Activated CD8-positive, alpha-beta memory T cell treated with anti-CD3 and anti-CD28 coated beads, Interleukin-2, amount 10 ng/mL, durations not matched to agents 7 days and 5 days (primary cell): Measurements from ENCODE around the gene PYDC1. TPM values are rescaled to one million over a fixed set of nuclear protein-coding genes. Genes with fewer than 3 reads are reported as not detected.
"Not testable (repeated sequence)": the region's sequence is repeated elsewhere in the genome, so short reads cannot be mapped to it uniquely, and the experiment has no call there.

Experiments used
- ATAC-seq: fragments of 150-1000 bp; cut with Tn5 transposase; one replicate; pipeline ENCODE4 v1.10.0; 2021; ENCODE audit warnings: moderate library complexity
- CTCF ChIA-PET: fragments of 350-600 bp; sonication (Branson Sonifier 250); formaldehyde crosslinking; loops from one replicate; lab custom pipeline; 2021; ENCODE audit warnings: antibody characterized with exemption; lab: Charles Lee
- DNase-seq: peaks from one replicate; pipeline ENCODE4 v3.0.0-alpha.2; 2020
- H3K27ac Mint-ChIP-seq: one replicate; pipeline ENCODE4 v1.8.0; 2021; ENCODE audit warnings: mild to moderate bottlenecking, mixed read lengths
- H3K27me3 Mint-ChIP-seq: one replicate; pipeline ENCODE4 v1.8.0; 2021; ENCODE audit warnings: mixed read lengths
- H3K36me3 Mint-ChIP-seq: one replicate; pipeline ENCODE4 v1.8.0; 2021; ENCODE audit warnings: mild to moderate bottlenecking, mixed read lengths
- H3K4me1 Mint-ChIP-seq: one replicate; pipeline ENCODE4 v1.8.0; 2021; ENCODE audit warnings: mixed read lengths
- H3K4me3 Mint-ChIP-seq: one replicate; pipeline ENCODE4 v1.8.0; 2021; ENCODE audit warnings: mild to moderate bottlenecking, moderate library complexity, mixed read lengths
- H3K9me3 Mint-ChIP-seq: one replicate; pipeline ENCODE4 v1.8.0; 2022; ENCODE audit warnings: low read depth, mixed read lengths
- total RNA-seq, 2 experiments: library from RNA; stranded (reverse); gene quantifications; one replicate each; pipeline ENCODE4 v1.2.3, GENCODE V29; 2021

PYDC1 gene
- total RNA-seq, 2 experiments from 2014 or later: not detected

GRCh38 chr16:31215287-31216162 is 1.4 kb downstream of the PYDC1 start:
- CTCF ChIA-PET: interaction anchor here (0.7 to 3.0 kb wide), 9 partner anchors 8 to 275 kb away, joined by 3 to 19 read pairs (median 5); partner anchors contain the start of genes PYCARD and ZNF843
- ATAC-seq: peak; percentile 53
- H3K9me3 Mint-ChIP-seq: no peaks in the 10 kb centered on the region
- DNase-seq: no peak
- peaks cover 55% of the 10 kb centered on the region for H3K27me3 Mint-ChIP-seq
- peaks cover 2% of the 10 kb centered on the region for H3K36me3 Mint-ChIP-seq
- no peak overlapping the region for H3K27ac Mint-ChIP-seq
- H3K4me1 Mint-ChIP-seq: peaks cover 30% of the 10 kb centered on the region
- H3K4me3 Mint-ChIP-seq: peak overlapping the region; percentile 28

GRCh38 chr16:31214708-31215286 is 2.1 kb downstream of the PYDC1 start:
- H3K27me3 Mint-ChIP-seq: peaks cover 55% of the 10 kb centered on the region
- no peak overlapping the region for H3K27ac Mint-ChIP-seq
- no peaks in the 10 kb centered on the region for H3K9me3 Mint-ChIP-seq
- H3K4me3 Mint-ChIP-seq: peak overlapping the region; percentile 28
- CTCF ChIA-PET: interaction anchor here (0.7 to 3.0 kb wide), 2 partner anchors 13 to 274 kb away, joined by 3 to 19 read pairs; partner anchors contain the start of gene PYCARD
- H3K36me3 Mint-ChIP-seq: peaks cover 2% of the 10 kb centered on the region
- peaks cover 33% of the 10 kb centered on the region for H3K4me1 Mint-ChIP-seq
- no peak for ATAC-seq
- DNase-seq: no peak

- CTCF ChIA-PET: interaction anchor here (0.8 kb wide), 1 partner anchor 11 kb away, joined by 3 read pairs; no protein-coding TSS in a partner anchor
- Mint-ChIP-seq H3K36me3 (peaks cover 2% of the 10 kb centered on the region), H3K27ac (no peak within 1 kb of the TSS), H3K27me3 (peaks cover 53% of the 10 kb centered on the region), H3K4me1 (peaks cover 33% of the 10 kb centered on the region), H3K4me3 (peak within 1 kb of the TSS; percentile 28), H3K9me3 (no peaks in the 10 kb centered on the region)
- no peak for ATAC-seq
- DNase-seq: no peak
Observed at GRCh38 chr16:31213877-31214707, 2.8 kb downstream of the PYDC1 start, which contains the start of gene TRIM72. Gene TRIM72 (plus strand): TSS chr16:31214119. CDS start chr16:31214739, 620 bp downstream.

GRCh38 chr16:31213342-31213741 is 3.6 kb downstream of the PYDC1 start:
- DNase-seq (no peak), ATAC-seq (no peak)
- H3K9me3 Mint-ChIP-seq: no peaks in the 10 kb centered on the region
- peaks cover 33% of the 10 kb centered on the region for H3K4me1 Mint-ChIP-seq
- no peak overlapping the region for H3K27ac Mint-ChIP-seq
- peaks cover 2% of the 10 kb centered on the region for H3K36me3 Mint-ChIP-seq
- H3K27me3 Mint-ChIP-seq: peaks cover 46% of the 10 kb centered on the region
- CTCF ChIA-PET: interaction anchor here (0.8 to 0.9 kb wide), 2 partner anchors 10 to 11 kb away, joined by 3 read pairs; partner anchors contain the start of gene PYCARD
- no peak overlapping the region for H3K4me3 Mint-ChIP-seq

- peaks cover 2% of the 10 kb centered on the region for H3K36me3 Mint-ChIP-seq
- CTCF ChIA-PET: interaction anchor here (1.5 kb wide), 1 partner anchor 9 kb away, joined by 5 read pairs; no protein-coding TSS in a partner anchor
Observed at GRCh38 chr16:31206776-31207175, 10.2 kb downstream of the PYDC1 start.

GRCh38 chr16:31204871-31205666 is 11.9 kb downstream of the PYDC1 start:
- peaks cover 6% of the 10 kb centered on the region for H3K36me3 Mint-ChIP-seq
- ATAC-seq: no peak
- no peak for DNase-seq
- peaks cover 37% of the 10 kb centered on the region for H3K4me1 Mint-ChIP-seq
- no peak overlapping the region for H3K4me3 Mint-ChIP-seq
- no peaks in the 10 kb centered on the region for H3K9me3 Mint-ChIP-seq
- CTCF ChIA-PET: interaction anchor here (1.8 kb wide), 1 partner anchor 178 kb away, joined by 8 read pairs; no protein-coding TSS in a partner anchor
- no peak overlapping the region for H3K27ac Mint-ChIP-seq
- H3K27me3 Mint-ChIP-seq: peaks cover 7% of the 10 kb centered on the region

More at GRCh38 chr16:31206776-31207175, 10.2 kb downstream of the PYDC1 start:
- Mint-ChIP-seq H3K27me3 (peaks cover 7% of the 10 kb centered on the region), H3K9me3 (no peaks in the 10 kb centered on the region), H3K4me3 (no peak overlapping the region), H3K4me1 (peaks cover 30% of the 10 kb centered on the region), H3K27ac (no peak overlapping the region)
- DNase-seq (no peak), ATAC-seq (no peak)

GRCh38 chr16:31202414-31203375 is 14.2 kb downstream of the PYDC1 start, which contains the start of gene PYCARD:
Gene PYCARD (minus strand): TSS chr16:31202760. CDS start chr16:31202690, 70 bp downstream.
- CTCF ChIA-PET: interaction anchor here (0.6 to 3.9 kb wide), 17 partner anchors 10 to 666 kb away, joined by 3 to 31 read pairs (median 4); partner anchors contain the start of genes PYDC1, TRIM72, ZNF646 and ZNF668
- Mint-ChIP-seq H3K4me3 (peak within 1 kb of the TSS; percentile 90), H3K9me3 (no peaks in the 10 kb centered on the region), H3K36me3 (peaks cover 16% of the 10 kb centered on the region), H3K4me1 (peaks cover 58% of the 10 kb centered on the region), H3K27me3 (peaks cover 7% of the 10 kb centered on the region), H3K27ac (peak within 1 kb of the TSS; percentile 79)
- DNase-seq (peak; percentile 64), ATAC-seq (peak; percentile 43)

- Mint-ChIP-seq H3K27ac (peak overlapping the region; percentile 79), H3K4me3 (peak overlapping the region; percentile 90), H3K36me3 (peaks cover 17% of the 10 kb centered on the region), H3K9me3 (no peaks in the 10 kb centered on the region), H3K27me3 (peaks cover 4% of the 10 kb centered on the region), H3K4me1 (peaks cover 61% of the 10 kb centered on the region)
- ATAC-seq: peak; percentile 63
- CTCF ChIA-PET: interaction anchor here (0.6 to 3.9 kb wide), 28 partner anchors 11 to 672 kb away, joined by 3 to 31 read pairs (median 4); partner anchors contain the start of genes ARMC5, FUS, HSD3B7 and PYDC1
- DNase-seq: peak; percentile 60
Observed at GRCh38 chr16:31201582-31202413, 15.1 kb downstream of the PYDC1 start.

GRCh38 chr16:31200821-31201568 is 15.9 kb downstream of the PYDC1 start:
- H3K27ac Mint-ChIP-seq: peak overlapping the region; percentile 79
- CTCF ChIA-PET: interaction anchor here (1.0 to 3.9 kb wide), 24 partner anchors 9 to 673 kb away, joined by 3 to 31 read pairs (median 4); partner anchors contain the start of genes ARMC5, FUS, HSD3B7 and PYDC1
- peak; percentile 54 for ATAC-seq
- H3K36me3 Mint-ChIP-seq: peaks cover 25% of the 10 kb centered on the region
- peaks cover 67% of the 10 kb centered on the region for H3K4me1 Mint-ChIP-seq
- H3K27me3 Mint-ChIP-seq: no peaks in the 10 kb centered on the region
- DNase-seq: peak; percentile 84
- peak overlapping the region; percentile 90 for H3K4me3 Mint-ChIP-seq
- no peaks in the 10 kb centered on the region for H3K9me3 Mint-ChIP-seq

- CTCF ChIA-PET: interaction anchor here (1.0 to 3.9 kb wide), 14 partner anchors 8 to 260 kb away, joined by 3 to 31 read pairs (median 5); partner anchors contain the start of genes FUS, PYDC1 and ZNF843
- H3K4me3 Mint-ChIP-seq, H3K9me3 Mint-ChIP-seq, H3K27me3 Mint-ChIP-seq, ATAC-seq, DNase-seq: not testable (repeated sequence)
- Mint-ChIP-seq H3K4me1 (peaks cover 67% of the 10 kb centered on the region), H3K27ac (peak overlapping the region; percentile 63), H3K36me3 (peaks cover 30% of the 10 kb centered on the region)
Observed at GRCh38 chr16:31200111-31200510, 16.8 kb downstream of the PYDC1 start.
